Psoas muscle (tissue), 8 donors: ENCODE data around the gene UBP1. TPM values are rescaled to one million over a fixed set of nuclear protein-coding genes. Genes with fewer than 3 reads are reported as not detected.
"Not testable (repeated sequence)": the region's sequence is repeated elsewhere in the genome, so short reads cannot be mapped to it uniquely, and the experiment has no call there.

Source experiments
- ATAC-seq, 4 donors: fragments of 200-7000 bp; cut with Tn5 transposase; one replicate each; pipeline ENCODE4 v1.9.1; 2020; ENCODE audit warnings: moderate library complexity in 3 of 4, mild to moderate bottlenecking in 2 of 4
- DNase-seq, 2 donors: peaks; one replicate each; pipeline ENCODE4 v3.0.0-alpha.2; 2020
- H3K27ac ChIP-seq: fragments of 200-600 bp; one replicate; pipeline ENCODE4 v1.8.0; 2022
- H3K27me3 ChIP-seq, 3 donors: fragments of 200-600 bp in 1 of 3; one replicate each; pipeline versions ENCODE4 v1.6.1 to v1.8.0; 2013 to 2022; ENCODE audit warnings: low read length in 2 of 3, mild to moderate bottlenecking in 2 of 3, moderate library complexity in 1 of 3; ENCODE audit not compliant: insufficient read depth in 3 of 3
- H3K36me3 ChIP-seq, 2 donors: fragments of 200-600 bp in 1 of 2; one replicate each; pipeline versions ENCODE4 v1.6.1 to v1.8.0; 2013 to 2022; ENCODE audit warnings: low read depth in 1 of 2, mild to moderate bottlenecking in 1 of 2, moderate library complexity in 1 of 2; ENCODE audit not compliant: insufficient read depth in 1 of 2
- H3K4me1 ChIP-seq: fragments of 200-600 bp; one replicate; pipeline ENCODE4 v1.8.0; 2022
- H3K4me3 ChIP-seq: fragments of 200-600 bp; one replicate; pipeline ENCODE4 v1.8.0; 2022; ENCODE audit warnings: mild to moderate bottlenecking
- H3K9me3 ChIP-seq: fragments of 200-600 bp; one replicate; pipeline ENCODE4 v1.8.0; 2022
- CTCF ChIP-seq: fragments of 200-600 bp; IDR thresholded peaks from one replicate; pipeline ENCODE4 v1.8.0; 2022; ENCODE audit warnings: antibody characterized with exemption
- WGBS, 3 donors: extraction: QIAGEN DNeasy Blood & Tissue Kit; methylation state at CpG; one replicate each; pipeline versions ENCODE4 v1.1.6 to v1.1.7; 2013; 5-methylcytosine and 5-hydroxymethylcytosine counted together
- intact Hi-C, 2 donors: fragments of 100-400 bp; cut with DNase I; formaldehyde crosslinking; loops; one replicate each; pipeline versions ENCODE4 v1.11.0 to v1.14.2; 2022
- polyA plus RNA-seq, 3 donors: library from polyadenylated mRNA; stranded (reverse); fragments of 200-250 nt; gene quantifications; one replicate each; pipeline ENCODE4 v1.2.3, GENCODE V29; 2013
- total RNA-seq, 4 donors: library from RNA; stranded (reverse); fragmentation: NEBNext Ultra II Directional in 2 of 4; extraction: Animal tissue kit (Norgen Biotek cat#: 25700) in 2 of 4; gene quantifications; one replicate each; pipeline versions ENCODE4 v1.2.1 to v1.2.4, GENCODE V29; 2021 to 2023
- donor health status: healthy with polysubstance abuse.
- donor health status: DM: no; HTN: no; CAD: no; lungs with moderate emphysema.
- donor health status: Bipolar disorder and iron deficiency.
- donor health status: healthy.
- donor health status: DM: yes; HTN: yes; CAD: no.
- donor health status: DM: no; HTN: no; CAD: no.
- donor health status: DM: no; HTN: no; CAD: no.
- donor health status: DM: yes; HTN: yes; CAD: no.

The UBP1 gene
- total and polyA plus RNA-seq, 7 donors: 12.6 to 44.1 (median 24.8) TPM

DNA sequence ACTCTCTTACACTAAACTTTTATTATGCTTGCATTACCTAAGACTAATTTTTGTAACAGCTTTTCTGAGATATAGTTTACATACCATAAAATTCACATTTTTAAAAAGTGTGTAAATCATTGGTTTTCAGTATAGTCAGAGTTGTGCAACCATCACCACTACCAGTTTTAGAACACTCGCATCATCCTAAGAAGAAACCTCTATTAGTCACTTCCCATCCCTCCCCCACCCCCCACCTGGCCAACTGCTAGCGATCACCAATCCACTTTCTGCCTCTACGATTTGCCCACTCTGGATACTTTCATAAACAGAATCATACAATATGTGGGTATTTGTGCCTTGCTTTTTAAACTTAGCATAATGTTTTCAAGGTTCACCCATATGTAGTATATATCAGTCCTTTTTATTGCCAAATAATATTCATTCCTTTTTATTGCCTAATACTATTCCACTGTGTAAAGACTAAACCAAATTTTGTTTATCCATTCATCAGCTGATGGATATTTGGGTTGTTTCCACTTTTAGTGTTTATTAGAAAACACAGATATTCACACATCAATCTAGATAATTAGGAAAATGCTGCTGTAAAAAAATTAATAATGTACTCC, 23.0 kb downstream of the UBP1 start:
- WGBS, 3 donors: 84 to 92% (median 89%) methylated on average over 3 of the region's 3 CpGs
- H3K4me1 ChIP-seq: peaks cover 4% of the 10 kb centered on the region
- H3K27ac ChIP-seq: no peak overlapping the region
- TF ChIP-seq CTCF: no peak
- DNase-seq (no peak), ATAC-seq (peak in 3 of 4 donors; percentile 37 to 74 (median 63))
- intact Hi-C loops: no loop called here
- no peak overlapping the region for H3K4me3 ChIP-seq
- H3K27me3 ChIP-seq: no peaks in the 10 kb centered on the region
- H3K36me3 ChIP-seq: peaks cover 3 to 65% of the 10 kb centered on the region in 2 donors
- H3K9me3 ChIP-seq: no peaks in the 10 kb centered on the region

GRCh38 chr3:33410816-33411215, 29.4 kb downstream of the UBP1 start:
- DNase-seq, ATAC-seq: not testable (repeated sequence)

DNA sequence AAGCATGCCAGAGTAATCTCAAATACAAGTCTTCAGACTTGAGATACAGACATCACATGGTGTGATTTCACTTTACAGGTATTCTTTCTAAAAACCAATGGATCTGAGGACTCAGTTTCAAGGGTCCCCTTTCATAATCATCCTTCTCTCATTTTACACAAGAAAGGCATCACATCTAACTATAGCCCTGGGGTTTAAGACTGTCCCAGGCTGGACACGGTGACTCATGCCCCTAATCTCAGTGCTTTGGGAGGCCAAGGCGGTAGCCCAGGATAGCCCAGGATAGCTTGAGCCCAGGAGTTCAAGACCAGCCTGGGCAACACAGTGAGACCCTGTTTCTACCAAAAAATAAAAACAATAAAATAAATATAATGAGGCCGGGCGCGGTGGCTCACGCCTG, 36.4 kb downstream of the UBP1 start:
- no peak overlapping the region for H3K27ac ChIP-seq
- H3K4me1 ChIP-seq: no peaks in the 10 kb centered on the region
- ATAC-seq (peak in 2 of 4 donors; percentile 38 to 50), DNase-seq (no peak)
- no peaks in the 10 kb centered on the region for H3K27me3 ChIP-seq
- peaks cover 32 to 93% of the 10 kb centered on the region in 2 donors for H3K36me3 ChIP-seq
- intact Hi-C loops: no loop called here
- WGBS, 3 donors: 95 to 96% (median 96%) methylated on average over 6 of the region's 6 CpGs
- no peak overlapping the region for H3K4me3 ChIP-seq
- no peak for TF ChIP-seq CTCF
- no peaks in the 10 kb centered on the region for H3K9me3 ChIP-seq

More at GRCh38 chr3:33410816-33411215, 29.4 kb downstream of the UBP1 start:
- Histone ChIP-seq H3K36me3 (peaks cover 10 to 93% of the 10 kb centered on the region in 2 donors), H3K4me1 (peaks cover 10% of the 10 kb centered on the region)
- 82 to 93% (median 83%) methylated on average over 3 of the region's 3 CpGs for WGBS, 3 donors
- intact Hi-C loops, H3K4me3 ChIP-seq, H3K9me3 ChIP-seq, H3K27ac ChIP-seq, H3K27me3 ChIP-seq: not testable (repeated sequence)

DNA sequence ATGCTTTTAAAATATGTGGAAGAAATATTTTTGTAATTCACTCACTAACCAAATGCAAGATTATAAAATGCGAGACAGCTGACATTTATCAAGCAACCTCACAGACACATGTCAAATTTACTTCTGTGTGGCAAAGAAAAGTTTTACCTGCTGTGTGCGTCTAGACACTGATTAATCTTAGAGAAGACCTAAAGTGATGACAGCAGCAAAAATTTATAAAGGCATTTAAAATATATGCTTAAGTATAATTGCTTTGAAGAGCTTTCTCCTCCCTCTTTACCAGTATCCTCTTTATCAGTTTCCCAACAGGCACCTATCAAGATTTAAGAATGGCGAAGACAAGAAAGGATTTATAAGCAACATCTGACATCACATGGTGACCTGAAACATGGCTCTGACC, 37.3 kb downstream of the UBP1 start:
- Histone ChIP-seq H3K27ac (no peak overlapping the region), H3K4me1 (no peaks in the 10 kb centered on the region), H3K4me3 (no peak overlapping the region), H3K36me3 (peaks cover 35 to 93% of the 10 kb centered on the region in 2 donors), H3K27me3 (no peaks in the 10 kb centered on the region), H3K9me3 (no peaks in the 10 kb centered on the region)
- 96 to 98% (median 98%) methylated on average over 3 of the region's 3 CpGs for WGBS, 3 donors
- intact Hi-C loops: no loop called here
- TF ChIP-seq CTCF: no peak
- DNase-seq (no peak), ATAC-seq (no peak)

GRCh38 chr3:33401781-33402180, 38.4 kb downstream of the UBP1 start:
- intact Hi-C loops: no loop called here
- ATAC-seq (no peak), DNase-seq (no peak)
- no peaks in the 10 kb centered on the region for H3K4me1 ChIP-seq
- peaks cover 35 to 93% of the 10 kb centered on the region in 2 donors for H3K36me3 ChIP-seq
- no peaks in the 10 kb centered on the region for H3K9me3 ChIP-seq
- 90 to 97% (median 93%) methylated on average over 2 of the region's 2 CpGs for WGBS, 3 donors
- H3K4me3 ChIP-seq: no peak overlapping the region
- no peak overlapping the region for H3K27ac ChIP-seq
- TF ChIP-seq CTCF: no peak
- H3K27me3 ChIP-seq: no peaks in the 10 kb centered on the region
